ENCODE data around the gene RALGAPB.

Gene RALGAPB

GRCh38 chr20:38514947-38515346, 42.3 kb downstream of the RALGAPB start:
- Histone ChIP-seq H3K4me3 (IDR thresholded peaks at IDR 0.05; ENCODE audit: insufficient read depth, low read depth, low read length) (no peak overlapping the region), H3K27ac (no peak overlapping the region), H3K4me2 (no peak overlapping the region), H2AFZ (ENCODE audit: low read depth) (no peak overlapping the region), H3K27me3 (ENCODE audit: insufficient read depth, low read depth) (no peaks in the 10 kb centered on the region), H3K4me1 (ENCODE audit: low read depth, poor library complexity, severe bottlenecking) (no peaks in the 10 kb centered on the region), H3K36me3 (ENCODE audit: insufficient read depth) (peaks cover 2% of the 10 kb centered on the region; the same call in 1 of the 2 replicates), H4K20me1 (ENCODE audit: insufficient read depth) (no peaks in the 10 kb centered on the region), H3K9ac (no peak overlapping the region), H3K79me2 (ENCODE audit: insufficient read depth, low read depth) (no peaks in the 10 kb centered on the region)
- TF ChIP-seq CTCF (conservative IDR thresholded peaks at IDR 0.05; ENCODE audit: low read depth, low read length), result no peak

GRCh38 chr20:38515631-38516030, 43.0 kb downstream of the RALGAPB start:
- no peak overlapping the region for H3K4me2 ChIP-seq
- H3K27me3 ChIP-seq (ENCODE audit: insufficient read depth, low read depth), result no peaks in the 10 kb centered on the region
- H3K4me3 ChIP-seq (IDR thresholded peaks at IDR 0.05; ENCODE audit: insufficient read depth, low read depth, low read length), result no peak overlapping the region
- H3K36me3 ChIP-seq (ENCODE audit: insufficient read depth), result no peaks in the 10 kb centered on the region
- TF ChIP-seq CTCF (conservative IDR thresholded peaks at IDR 0.05; ENCODE audit: low read depth, low read length), result no peak
- H3K79me2 ChIP-seq (ENCODE audit: insufficient read depth, low read depth), result no peaks in the 10 kb centered on the region
- H2AFZ ChIP-seq (ENCODE audit: low read depth), result no peak overlapping the region
- H3K27ac ChIP-seq, result no peak overlapping the region
- H3K9ac ChIP-seq, result no peak overlapping the region
- no peaks in the 10 kb centered on the region for H4K20me1 ChIP-seq (ENCODE audit: insufficient read depth)
- H3K4me1 ChIP-seq (ENCODE audit: low read depth, poor library complexity, severe bottlenecking), result no peaks in the 10 kb centered on the region

- H3K36me3 ChIP-seq (ENCODE audit: insufficient read depth), result no peaks in the 10 kb centered on the region
- TF ChIP-seq CTCF (conservative IDR thresholded peaks at IDR 0.05; ENCODE audit: low read depth, low read length), result no peak
- H3K4me1 ChIP-seq (ENCODE audit: low read depth, poor library complexity, severe bottlenecking), result no peaks in the 10 kb centered on the region
- no peak overlapping the region for H3K9ac ChIP-seq
- H3K79me2 ChIP-seq (ENCODE audit: insufficient read depth, low read depth), result no peaks in the 10 kb centered on the region
- no peaks in the 10 kb centered on the region for H3K27me3 ChIP-seq (ENCODE audit: insufficient read depth, low read depth)
- H3K4me2 ChIP-seq, result no peak overlapping the region
- H3K4me3 ChIP-seq (IDR thresholded peaks at IDR 0.05; ENCODE audit: insufficient read depth, low read depth, low read length), result no peak overlapping the region
- no peak overlapping the region for H2AFZ ChIP-seq (ENCODE audit: low read depth)
- no peaks in the 10 kb centered on the region for H4K20me1 ChIP-seq (ENCODE audit: insufficient read depth)
- no peak overlapping the region for H3K27ac ChIP-seq
These were observed 46.8 kb downstream of the RALGAPB start for GRCh38 chr20:38519426-38519825.

- TF ChIP-seq CTCF (conservative IDR thresholded peaks at IDR 0.05; ENCODE audit: low read depth, low read length), result no peak
- H3K27ac ChIP-seq, result no peak overlapping the region
- H3K36me3 ChIP-seq (ENCODE audit: insufficient read depth), result no peaks in the 10 kb centered on the region
- no peaks in the 10 kb centered on the region for H3K4me1 ChIP-seq (ENCODE audit: low read depth, poor library complexity, severe bottlenecking)
- H3K79me2 ChIP-seq (ENCODE audit: insufficient read depth, low read depth), result no peaks in the 10 kb centered on the region
- no peak overlapping the region for H3K4me3 ChIP-seq (IDR thresholded peaks at IDR 0.05; ENCODE audit: insufficient read depth, low read depth, low read length)
- no peak overlapping the region for H3K9ac ChIP-seq
- no peak overlapping the region for H2AFZ ChIP-seq (ENCODE audit: low read depth)
- H3K27me3 ChIP-seq (ENCODE audit: insufficient read depth, low read depth), result no peaks in the 10 kb centered on the region
- H3K4me2 ChIP-seq, result no peak overlapping the region
- no peaks in the 10 kb centered on the region for H4K20me1 ChIP-seq (ENCODE audit: insufficient read depth)
These were observed 47.6 kb downstream of the RALGAPB start for GRCh38 chr20:38520261-38520660.

Measured in KMS-11 (cell line).